GM12878 (cell line): ENCODE data around the gene PCCA. TPM values are rescaled to one million over a fixed set of nuclear protein-coding genes. Genes with fewer than 3 reads are reported as not detected.
"Not testable (repeated sequence)": the region's sequence is repeated elsewhere in the genome, so short reads cannot be mapped to it uniquely, and the experiment has no call there.

Experiments
- ATAC-seq: fragments of 200-7000 bp; cut with Tn5 transposase; 3 replicates; pipeline ENCODE4 v1.9.1; 2020; ENCODE audit warnings: mild to moderate bottlenecking, moderate library complexity
- BruUV-seq: library from RNA; stranded (reverse); fragments of 400-500 nt; replicated peaks from 2 replicates; lab custom pipeline; 2021; lab: Mats Ljungman, UMichigan
- CTCF ChIA-PET: fragments of 300-600 bp; sonication (Branson Sonifier 250); formaldehyde crosslinking; extraction: SDS; loops from one replicate; lab custom pipeline; 2021; ENCODE audit warnings: inconsistent platforms; lab: Yijun Ruan, JAX
- POLR2A ChIA-PET: fragments of 350-600 bp; formaldehyde crosslinking; extraction: SDS; loops from one replicate; lab custom pipeline; 2021; ENCODE audit warnings: inconsistent platforms; lab: Charles Lee
- RAD21 ChIA-PET: fragments of 300-600 bp; sonication (Branson Sonifier 250); formaldehyde crosslinking; loops from one replicate; lab custom pipeline; 2023; ENCODE audit warnings: antibody characterized with exemption; ENCODE audit not compliant: unreplicated experiment; lab: Charles Lee
- SMC1A ChIA-PET: fragments of 300-600 bp; sonication (Branson Sonifier 250); formaldehyde crosslinking; loops from one replicate; lab custom pipeline; 2023; ENCODE audit not compliant: unreplicated experiment, uncharacterized antibody; lab: Charles Lee
- DNase-seq: peaks from one replicate; pipeline ENCODE4 v3.0.0-alpha.2; 2011; ENCODE audit warnings: low read depth, low spot score
- FAIRE-seq: peaks from 3 replicates; lab custom pipeline; 2011; peaks lifted over from hg19 to GRCh38; lab: Jason Lieb, UNC
- H2AFZ ChIP-seq: 2 replicates; pipeline ENCODE4 v1.6.0; 2011; ENCODE audit warnings: low read depth, low read length, control low read depth; ENCODE audit not compliant: control insufficient read depth
- H3K27ac ChIP-seq: 2 replicates; pipeline ENCODE4 v1.5.1; 2011; ENCODE audit warnings: control low read depth; ENCODE audit not compliant: control insufficient read depth, insufficient read depth
- H3K27me3 ChIP-seq, 2 experiments: replicated peaks in 1 of 2; 2 replicates each; pipeline versions ENCODE4 v1.6.0 to v1.6.1; 2011; ENCODE audit warnings: low read length in 1 of 2; ENCODE audit not compliant: control insufficient read depth in 2 of 2, insufficient read depth in 2 of 2
- H3K36me3 ChIP-seq, 2 experiments: 2 replicates each; pipeline ENCODE4 v1.5.1; 2011; ENCODE audit warnings: low read length in 1 of 2; ENCODE audit not compliant: control insufficient read depth in 2 of 2, insufficient read depth in 2 of 2
- H3K4me1 ChIP-seq: 2 replicates; pipeline ENCODE4 v1.6.1; 2011; ENCODE audit warnings: mild to moderate bottlenecking, low read length, moderate library complexity, mixed read lengths; ENCODE audit not compliant: control insufficient read depth, insufficient read depth
- H3K4me2 ChIP-seq: 2 replicates; pipeline ENCODE4 v1.6.0; 2011; ENCODE audit warnings: control low read depth; ENCODE audit not compliant: control insufficient read depth, insufficient read depth
- H3K4me3 ChIP-seq: fragments of 200-600 bp; sonication (generic); 2 replicates; pipeline ENCODE4 v1.5.1; 2016
- H3K79me2 ChIP-seq: 2 replicates; pipeline ENCODE4 v1.6.0; 2011; ENCODE audit warnings: low read length; ENCODE audit not compliant: control insufficient read depth, insufficient read depth
- H3K9ac ChIP-seq: 2 replicates; pipeline ENCODE4 v1.8.0; 2011; ENCODE audit warnings: low read length, control low read depth, mixed read lengths; ENCODE audit not compliant: control insufficient read depth, insufficient read depth
- H3K9me3 ChIP-seq: replicated peaks from 3 replicates; pipeline ENCODE4 v1.5.1; 2011; ENCODE audit warnings: mild to moderate bottlenecking, low read length; ENCODE audit not compliant: control insufficient read depth, insufficient read depth
- H4K20me1 ChIP-seq: 2 replicates; pipeline ENCODE4 v1.6.0; 2011; ENCODE audit not compliant: control insufficient read depth, insufficient read depth
- IRF4 ChIP-seq: IDR thresholded peaks from 2 replicates; pipeline ENCODE4 v1.6.1; 2011; ENCODE audit warnings: low read depth, low read length
- WGBS: methylation state at CpG from one replicate; pipeline ENCODE4 v1.1.6; 2016; ENCODE audit warnings: low lambda C conversion rate; ENCODE audit not compliant: insufficient replicate concordance, insufficient coverage; ENCODE audit errors: missing lambda C conversion rate; 5-methylcytosine and 5-hydroxymethylcytosine counted together
- in situ Hi-C: fragments of 300-500 bp; cut with MboI; formaldehyde crosslinking; loops from 9 replicates; pipeline ENCODE4 v1.14.3; 2018; ENCODE audit warnings: mixed read lengths
- intact Hi-C: fragments of 100-400 bp; cut with micrococcal nuclease; formaldehyde crosslinking; loops from one replicate; pipeline ENCODE4 v1.14.2; 2022; ENCODE audit not compliant: unreplicated experiment
- polyA plus RNA-seq, 11 experiments: library from polyadenylated mRNA; depleted of rRNA in 4 of 11; unstranded in 6 of 11; stranded (reverse) in 5 of 11; fragments of >200 nt; fragmentation: Nextera tagmentation in 4 of 11; fragmentation: Illumina TruSeq in 1 of 11; extraction: Ambion mirVana in 4 of 11; extraction: Trizol in 1 of 11; gene quantifications; 1 replicate in 1 of 11; 2 replicates in 10 of 11; pipeline versions ENCODE4 v1.2.1 to v1.2.3, GENCODE V29; 2011 to 2016; ENCODE audit warnings: inconsistent platforms in 2 of 11, missing spikeins in 2 of 11, low read depth in 1 of 11
- total RNA-seq, 4 experiments: library from RNA; depleted of rRNA in 3 of 4; stranded (reverse); fragments of >200 nt in 3 of 4; fragmentation: Illumina TruSeq in 1 of 4; extraction: Trizol in 1 of 4; gene quantifications; 2 replicates each; pipeline versions ENCODE4 v1.2.1 to v1.2.3, GENCODE V29; 2013 to 2021

PCCA gene
- total and polyA plus RNA-seq, 10 of the 15 experiments (the other 5 are each of a cell fraction or from before 2014, with no cell fraction given), result 5.9 to 18.2 (median 12.4) TPM

DNA sequence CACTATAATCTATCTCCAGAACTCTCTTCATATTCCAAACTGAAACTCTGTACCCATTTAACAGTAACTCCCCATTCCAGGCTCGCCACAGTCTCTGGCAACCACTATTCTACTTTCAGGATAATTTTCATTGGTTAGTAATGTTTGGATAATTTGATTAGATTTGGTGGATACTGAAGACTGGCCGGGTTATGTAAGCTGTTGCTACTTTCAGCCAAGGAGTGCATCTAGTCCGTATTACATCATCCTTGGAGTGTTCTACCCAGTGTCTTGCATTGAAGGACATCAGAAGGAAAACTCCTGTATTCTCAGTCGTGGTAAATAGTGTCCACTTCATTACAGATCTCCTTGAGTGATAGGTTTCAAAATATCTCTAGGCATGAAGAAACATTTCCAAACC, 60.5 kb downstream of the PCCA start:
- WGBS, result 90% methylated on average over 4 of the region's 4 CpGs
- no peak for ATAC-seq
- Histone ChIP-seq H3K36me3 (no peaks in the 10 kb centered on the region; a peak in 1 of 4 replicates), H3K4me2 (no peak overlapping the region), H3K79me2 (no peaks in the 10 kb centered on the region), H3K9ac (no peak overlapping the region), H4K20me1 (no peaks in the 10 kb centered on the region), H3K4me1 (no peaks in the 10 kb centered on the region), H2AFZ (no peak overlapping the region), H3K4me3 (no peak overlapping the region), H3K27me3 (no peaks in the 10 kb centered on the region)
- BruUV-seq, result no TSS peak
- no peak for FAIRE-seq
- DNase-seq, result no peak
- ChIA-PET POLR2A (no interaction called here), SMC1A (no interaction called here), RAD21 (no interaction called here)
- intact Hi-C loops, result no loop called here
- no peak for TF ChIP-seq IRF4
- TF ChIP-seq, all 136 proteins: peak for 0
- Histone ChIP-seq H3K27ac (no peak overlapping the region), H3K9me3 (peaks cover 2% of the 10 kb centered on the region; the same call in 1 of the 3 replicates)
- CTCF ChIA-PET, result no interaction called here
- in situ Hi-C loops, result no loop called here

DNA sequence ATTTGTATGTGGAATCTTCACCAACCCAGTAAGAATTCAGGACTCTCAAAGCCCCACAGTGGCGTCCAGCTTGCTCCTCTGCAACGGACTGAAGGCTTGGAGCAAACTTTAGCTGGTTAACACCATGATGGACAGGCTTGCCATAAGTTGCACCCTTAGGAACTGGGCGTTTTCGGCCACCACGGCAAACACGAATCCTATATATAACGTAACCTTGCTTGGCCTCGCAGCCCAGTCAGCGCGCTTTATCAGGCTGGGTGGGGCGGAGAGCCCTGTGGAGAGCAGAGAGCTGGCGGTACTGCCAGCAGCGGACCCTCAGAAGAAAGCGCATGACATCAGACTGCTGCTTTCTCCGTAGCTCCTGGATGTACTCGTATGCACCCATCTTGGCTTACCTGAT, 61.8 kb downstream of the PCCA start:
- BruUV-seq, H4K20me1 ChIP-seq, H3K27me3 ChIP-seq, DNase-seq, H2AFZ ChIP-seq, H3K4me3 ChIP-seq, H3K4me2 ChIP-seq, H3K27ac ChIP-seq, in situ Hi-C loops, FAIRE-seq, intact Hi-C loops, POLR2A ChIA-PET, H3K79me2 ChIP-seq, CTCF ChIA-PET, H3K4me1 ChIP-seq, RAD21 ChIA-PET, H3K36me3 ChIP-seq, SMC1A ChIA-PET, ATAC-seq, H3K9ac ChIP-seq, H3K9me3 ChIP-seq: not testable (repeated sequence)
- 99% methylated on average over 16 of the region's 16 CpGs for WGBS
